H1 (cell line): ENCODE data around the gene AP1S1.

ENCODE experiments used
- ATF3 ChIP-seq: IDR thresholded peaks from 2 replicates; pipeline ENCODE4 v1.6.1; 2011; ENCODE audit warnings: low read depth, mild to moderate bottlenecking, low read length; ENCODE audit not compliant: insufficient read depth
- EZH2 ChIP-seq: fragments of 200-600 bp; sonication (generic); IDR thresholded peaks from 2 replicates; pipeline ENCODE4 v1.7.1; 2012; ENCODE audit warnings: low read depth, mild to moderate bottlenecking, moderate library complexity, low read length, inconsistent platforms; ENCODE audit not compliant: severe bottlenecking
- ZNF274 ChIP-seq: IDR thresholded peaks from 2 replicates; pipeline ENCODE4 v1.7.0; 2012; ENCODE audit warnings: low read length, borderline replicate concordance; ENCODE audit errors: extremely low read depth

- TF ChIP-seq EZH2: no peak
- TF ChIP-seq ATF3: no peak
- no peak for TF ChIP-seq ZNF274
Observed at GRCh38 chr7:101160910-101161309, 6.6 kb downstream of the AP1S1 start.
